HG03460 (cell line): ENCODE results near the gene INO80C.
A peak's percentile ranks its signal among the peaks of the same experiment; 100 is the strongest.

Experiments used
- ATAC-seq: cut with Tn5 transposase; IDR thresholded peaks from one replicate; pipeline ENCODE4 v1.9.1; 2021; ENCODE audit not compliant: unreplicated experiment

Gene INO80C

DNA sequence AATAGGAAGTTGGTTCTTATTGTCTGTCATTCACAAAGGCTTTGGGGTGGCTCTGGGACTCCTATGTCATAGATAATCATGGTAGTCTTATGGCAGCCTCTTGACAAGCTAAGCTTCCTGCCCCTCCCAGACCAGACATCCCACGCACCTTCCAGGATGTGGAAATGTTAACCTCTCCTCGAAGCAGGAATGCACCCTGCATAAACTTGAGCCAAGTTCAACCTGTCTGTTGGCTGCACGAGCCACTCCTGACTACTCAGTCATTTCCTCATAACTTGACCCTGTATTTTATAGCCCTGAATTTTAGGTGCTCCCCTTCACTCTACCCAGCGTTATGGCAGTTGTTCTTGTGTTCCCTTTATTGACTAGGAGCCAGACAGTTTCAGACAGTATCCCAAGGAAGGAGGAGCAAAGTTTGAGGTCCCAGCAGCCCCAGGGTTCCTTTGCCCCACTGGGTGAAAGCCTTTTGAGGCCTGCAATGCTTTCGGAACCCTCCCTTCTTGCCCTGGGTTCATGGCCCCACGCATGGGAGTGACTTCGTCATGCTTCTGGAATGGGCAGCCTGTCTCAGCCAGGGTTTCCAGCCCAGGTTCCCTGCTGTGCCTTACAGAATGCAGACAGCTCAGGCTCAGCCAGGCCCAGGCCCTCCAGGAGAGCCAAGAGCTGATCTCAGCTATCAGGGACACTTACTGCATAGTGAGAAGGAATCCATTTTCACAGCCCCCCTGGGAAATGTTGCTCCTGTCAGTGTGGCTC lies 15.6 kb upstream of the INO80C start:
- no peak for ATAC-seq

DNA sequence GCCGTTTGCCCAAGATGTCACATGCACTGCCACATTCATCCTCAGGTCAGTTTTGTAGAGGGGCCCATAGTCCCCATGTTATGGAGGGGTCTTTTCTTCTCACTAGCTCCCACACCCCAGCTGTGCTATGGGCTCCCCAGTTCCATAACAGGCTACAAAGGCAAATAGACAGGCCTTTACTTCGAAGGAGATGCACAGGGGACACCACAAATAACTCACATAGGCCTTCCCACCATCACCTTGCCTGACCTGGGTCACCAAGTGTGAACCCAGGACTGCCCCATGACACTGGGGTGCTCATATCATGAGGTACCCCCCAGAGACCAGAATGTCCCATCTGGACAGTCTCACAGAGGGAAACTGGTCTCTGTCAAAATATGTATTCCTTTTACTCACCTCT lies 15.0 kb upstream of the INO80C start:
- ATAC-seq = no peak

DNA sequence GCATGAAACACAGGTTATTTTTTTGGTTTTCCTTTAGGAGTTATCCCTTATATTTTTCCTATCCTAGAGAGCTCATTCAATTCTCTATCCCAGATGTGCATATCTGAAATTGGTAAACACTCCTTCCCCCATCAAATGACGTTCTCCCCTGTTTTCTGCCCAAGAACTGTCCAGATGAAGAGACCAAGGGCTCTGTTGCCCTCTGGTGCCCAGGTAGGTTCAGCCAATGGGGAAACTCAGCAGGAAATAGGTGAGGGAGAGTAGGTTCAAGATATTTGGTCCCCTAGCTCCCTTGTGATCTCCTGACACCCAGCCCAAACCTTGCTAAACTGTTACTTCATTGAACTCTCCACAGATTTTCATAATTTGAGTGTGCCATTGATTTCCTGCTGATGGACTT lies 14.1 kb upstream of the INO80C start:
- ATAC-seq = peak; percentile 39

DNA sequence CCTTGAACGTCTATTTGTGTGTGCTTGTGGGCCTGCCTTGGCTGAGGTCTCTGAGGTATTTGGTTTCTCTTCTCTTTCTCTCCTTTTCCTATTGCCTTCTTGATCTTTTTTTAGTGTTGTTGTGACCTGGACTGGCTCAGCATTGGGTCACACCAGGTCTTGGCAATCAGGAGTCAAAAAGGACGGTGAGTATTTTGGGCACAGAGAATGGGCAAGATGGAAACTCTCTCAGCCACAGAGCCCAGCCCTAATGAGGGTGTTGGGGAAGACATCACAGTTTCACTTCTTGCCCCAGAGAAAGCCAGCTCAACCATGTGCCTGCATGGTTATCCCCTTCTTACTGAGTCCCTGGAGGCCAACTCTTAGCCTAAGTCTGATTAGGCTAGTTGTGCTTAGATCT lies 13.7 kb upstream of the INO80C start:
- ATAC-seq = peak; percentile 87

DNA sequence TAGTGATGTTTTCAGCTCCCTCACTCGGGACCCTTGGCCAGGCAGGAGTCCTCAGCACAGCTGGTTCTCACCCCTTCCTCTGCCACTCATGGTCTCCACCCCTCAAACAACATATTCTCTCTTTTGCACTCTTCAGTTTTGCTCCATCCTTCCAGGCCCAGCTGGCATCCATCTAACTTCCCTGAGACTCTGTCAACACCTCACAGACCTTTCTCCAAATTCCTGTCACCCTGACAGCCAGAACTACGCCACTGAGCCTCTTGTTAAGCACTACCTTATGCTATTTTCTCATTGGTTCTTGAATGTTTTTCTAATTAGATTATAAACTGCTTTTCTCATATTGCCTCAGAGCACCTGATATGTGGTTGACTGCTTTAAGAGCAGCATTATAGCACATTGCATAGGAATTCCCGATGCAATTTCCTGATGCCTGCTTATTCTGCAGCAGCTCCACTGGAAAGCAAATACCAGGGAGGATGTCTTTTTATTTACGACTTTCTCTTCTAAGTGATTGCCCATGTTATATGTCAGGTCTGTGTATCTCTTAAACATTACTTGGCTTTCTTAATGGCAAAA lies 12.4 kb upstream of the INO80C start:
- no peak for ATAC-seq

DNA sequence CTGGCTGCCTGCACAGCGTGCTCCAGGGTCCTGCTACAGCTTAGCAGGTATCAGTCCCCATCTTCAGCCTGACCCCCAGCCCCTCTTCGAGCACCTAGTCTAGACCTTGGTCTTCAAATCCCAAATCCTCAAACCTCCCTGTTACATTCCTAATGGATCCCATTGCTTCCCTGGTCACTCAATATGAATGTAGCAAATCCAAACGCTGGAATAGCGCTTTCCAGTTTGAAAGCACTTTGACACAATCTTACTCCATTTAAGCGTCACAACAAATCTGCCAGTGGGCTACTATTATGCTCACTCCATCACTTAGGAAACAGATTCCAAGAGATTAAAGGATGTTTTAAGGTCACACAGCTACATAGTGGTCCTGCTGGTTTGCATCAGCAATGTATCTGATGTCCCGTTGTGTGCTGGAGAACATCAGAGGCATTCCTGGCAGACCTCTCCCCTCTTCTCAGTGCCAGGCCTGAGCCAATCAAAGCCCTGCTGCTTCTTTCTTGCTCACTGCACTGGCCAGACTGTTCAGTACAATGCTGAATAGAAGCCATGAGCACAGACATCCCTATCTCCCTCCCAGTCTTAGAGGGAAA lies 11.1 kb upstream of the INO80C start:
- no peak for ATAC-seq

DNA sequence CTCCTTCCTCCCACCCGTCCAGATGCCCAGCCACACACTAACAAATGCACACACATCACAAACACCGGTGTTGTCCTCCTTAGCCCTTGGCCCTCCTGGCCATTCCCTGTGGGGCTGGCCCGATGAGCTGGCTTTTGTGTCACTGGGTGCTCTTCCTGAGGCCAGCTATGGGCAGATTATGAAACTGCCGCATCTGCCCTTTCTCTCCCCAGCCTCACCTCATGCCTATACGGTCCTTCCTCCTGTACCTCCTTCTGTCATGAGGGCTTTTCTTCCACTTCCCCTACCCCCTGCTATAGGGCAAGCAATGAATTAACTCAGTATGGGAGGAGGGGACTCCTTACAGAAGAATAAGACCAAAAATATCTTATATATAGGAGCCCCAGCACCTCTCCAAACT lies 10.3 kb upstream of the INO80C start:
- ATAC-seq = no peak

DNA sequence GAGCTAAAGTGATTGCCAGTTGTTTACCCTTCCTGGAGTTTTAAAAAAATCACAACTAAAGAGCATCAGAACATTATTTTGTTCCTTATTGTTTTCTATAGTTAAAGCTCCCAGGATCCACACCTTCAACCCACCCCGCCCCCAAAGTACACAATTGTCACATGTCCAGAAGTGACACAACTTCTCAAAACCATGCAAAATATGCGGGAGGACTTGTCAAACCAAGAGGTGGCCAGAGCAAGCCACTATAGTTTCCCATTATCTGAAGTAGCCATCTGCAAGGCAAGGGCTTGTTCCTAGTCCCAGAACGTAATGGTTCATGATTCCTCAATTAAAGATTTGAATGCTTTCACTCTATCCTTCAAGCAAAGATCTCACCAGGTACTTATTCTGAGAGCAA lies 9.9 kb upstream of the INO80C start:
- ATAC-seq = no peak

DNA sequence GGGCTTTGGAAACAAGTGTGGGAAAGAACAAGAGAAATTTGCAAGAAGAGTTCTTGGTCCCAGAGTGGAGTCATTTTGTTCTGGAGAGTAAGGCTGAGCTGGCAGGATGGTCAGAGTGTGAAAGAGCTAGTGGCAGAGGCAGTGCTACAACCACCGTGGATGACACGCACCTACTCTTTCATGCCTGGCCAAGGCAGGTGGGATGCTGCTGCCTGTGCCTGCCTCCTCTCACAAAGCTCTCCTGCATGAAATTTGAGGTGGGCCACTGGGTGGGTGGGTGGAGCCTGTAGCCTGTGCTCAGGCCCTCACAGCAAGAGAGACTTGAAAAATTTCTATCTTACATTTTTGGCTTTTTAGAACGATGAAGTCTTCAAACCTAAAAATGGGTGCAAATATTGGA lies 9.4 kb upstream of the INO80C start:
- ATAC-seq = no peak

DNA sequence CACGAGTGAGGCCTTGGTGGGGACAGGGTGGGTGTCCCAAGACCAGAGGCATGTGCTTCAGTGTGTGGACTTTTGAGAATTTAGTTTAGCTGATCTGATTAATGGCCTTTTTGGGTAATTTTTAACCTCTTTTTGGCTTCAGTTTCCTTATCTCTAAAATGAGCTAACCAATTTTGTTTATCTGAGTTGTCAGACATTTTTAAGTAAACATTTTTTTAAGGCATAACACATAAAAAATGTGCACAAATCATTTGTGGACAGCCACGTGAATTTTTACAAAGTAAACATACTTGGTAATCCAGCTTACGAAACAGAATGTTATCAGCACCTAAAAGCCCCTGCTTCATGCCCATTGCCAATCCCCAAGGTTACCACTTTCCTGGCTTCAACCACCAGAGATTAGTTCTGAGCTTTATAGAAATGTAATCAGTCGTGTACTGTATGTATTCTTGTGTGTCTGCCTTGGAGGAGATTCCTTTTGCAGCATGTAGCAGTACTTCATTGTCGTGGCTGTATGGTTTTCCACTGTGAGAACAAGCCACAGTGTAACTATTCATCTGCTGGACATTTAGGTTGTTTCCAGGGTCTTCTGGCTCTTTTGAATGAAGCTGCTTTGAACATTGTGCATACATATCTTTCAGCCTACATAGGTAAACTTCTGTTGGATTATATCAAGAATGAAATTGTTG lies 8.4 kb upstream of the INO80C start:
- no peak for ATAC-seq

DNA sequence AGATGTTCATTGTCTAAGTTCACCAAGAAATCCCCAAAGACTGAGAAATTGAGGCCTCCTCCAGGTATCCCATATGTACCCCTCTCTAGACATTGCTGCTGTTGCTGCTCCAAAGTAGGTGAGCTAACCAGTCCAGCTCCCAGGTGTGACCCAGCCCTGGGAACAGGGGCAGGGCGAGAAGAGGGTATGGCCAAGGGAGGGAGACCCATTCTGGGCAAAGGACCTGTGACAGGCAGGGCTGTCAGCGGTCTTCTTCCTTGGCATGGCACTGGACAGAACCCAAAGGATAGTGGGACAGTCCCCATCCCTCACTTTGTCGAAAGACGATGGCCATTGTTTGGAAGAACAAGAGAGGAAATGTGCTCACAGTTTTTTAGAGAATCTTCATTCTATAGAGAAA lies 7.2 kb upstream of the INO80C start:
- ATAC-seq = no peak

DNA sequence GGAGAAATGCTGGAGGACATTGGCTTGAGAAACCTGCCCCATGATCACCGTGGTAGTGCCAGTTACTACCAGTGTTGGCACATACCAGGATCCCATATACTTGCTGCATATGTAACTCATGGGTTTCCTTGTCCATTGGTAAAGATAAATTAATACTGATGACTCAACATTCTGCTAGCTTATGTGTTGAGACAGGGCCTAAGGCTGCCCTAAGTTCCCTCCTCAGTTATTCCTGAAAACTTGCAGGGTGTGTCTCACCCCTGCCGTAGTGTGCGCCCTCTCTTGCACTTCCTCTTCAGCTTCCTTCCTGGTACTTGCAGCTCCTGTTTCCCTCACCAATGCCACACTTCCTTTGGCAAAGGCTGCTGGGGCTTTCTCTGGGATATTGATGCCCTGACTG lies 4.3 kb upstream of the INO80C start:
- ATAC-seq = no peak

DNA sequence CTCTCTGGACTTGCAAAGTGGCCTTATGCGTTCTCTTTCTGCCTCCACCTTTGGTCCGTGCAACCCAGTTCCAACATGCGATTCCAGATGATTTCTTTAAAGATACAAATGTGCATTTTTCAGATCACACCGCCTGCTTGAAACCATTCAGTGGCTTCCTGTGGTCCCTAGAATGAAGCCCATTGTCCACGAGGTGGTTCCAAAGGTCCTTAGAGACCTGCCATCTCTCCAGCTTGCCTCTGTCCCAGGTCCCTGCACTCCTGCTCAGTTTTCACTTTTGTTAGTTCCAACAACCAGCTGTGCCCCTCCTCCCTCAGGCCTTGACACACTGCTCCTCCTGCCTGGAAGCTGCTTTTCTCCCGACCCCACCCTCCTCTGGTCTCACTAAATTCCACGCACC lies 3.6 kb upstream of the INO80C start:
- ATAC-seq = no peak

DNA sequence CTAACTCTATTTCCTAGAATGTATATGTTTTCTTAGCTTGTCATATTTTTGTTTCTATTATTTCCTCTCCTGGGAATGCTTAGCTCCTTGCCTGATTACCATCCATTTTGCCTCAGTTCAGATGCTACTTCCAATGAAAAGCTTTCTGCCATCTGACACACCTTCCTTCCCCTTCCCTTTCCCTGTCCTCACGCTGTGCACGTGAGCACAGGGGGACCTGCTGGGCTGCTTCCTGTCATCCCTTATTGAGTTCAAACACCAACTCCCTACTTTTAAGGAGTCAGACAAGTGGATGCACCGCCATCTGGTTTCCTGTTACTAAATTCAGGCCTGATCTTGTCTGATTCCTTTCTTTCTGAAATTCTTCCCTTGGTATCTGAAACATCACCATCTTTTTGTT lies 2.4 kb upstream of the INO80C start:
- no peak for ATAC-seq

DNA sequence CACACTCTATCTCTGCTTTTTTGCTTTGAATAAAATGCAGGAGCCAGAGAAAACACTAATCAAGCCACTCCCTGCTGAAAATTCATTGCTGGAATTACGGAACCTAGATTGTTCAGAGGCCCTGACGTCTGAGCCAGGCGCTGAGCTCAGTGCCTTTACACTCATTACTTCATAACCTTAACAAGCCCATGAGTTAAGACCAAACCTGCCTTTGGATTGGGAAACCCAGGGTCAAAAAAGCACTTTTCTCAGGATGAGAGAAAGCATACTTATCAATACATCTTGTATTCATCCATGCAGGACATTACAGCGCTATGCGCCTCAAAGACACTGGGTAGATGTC lies 762 bp downstream of the INO80C start:
- ATAC-seq = peak; percentile 7

DNA sequence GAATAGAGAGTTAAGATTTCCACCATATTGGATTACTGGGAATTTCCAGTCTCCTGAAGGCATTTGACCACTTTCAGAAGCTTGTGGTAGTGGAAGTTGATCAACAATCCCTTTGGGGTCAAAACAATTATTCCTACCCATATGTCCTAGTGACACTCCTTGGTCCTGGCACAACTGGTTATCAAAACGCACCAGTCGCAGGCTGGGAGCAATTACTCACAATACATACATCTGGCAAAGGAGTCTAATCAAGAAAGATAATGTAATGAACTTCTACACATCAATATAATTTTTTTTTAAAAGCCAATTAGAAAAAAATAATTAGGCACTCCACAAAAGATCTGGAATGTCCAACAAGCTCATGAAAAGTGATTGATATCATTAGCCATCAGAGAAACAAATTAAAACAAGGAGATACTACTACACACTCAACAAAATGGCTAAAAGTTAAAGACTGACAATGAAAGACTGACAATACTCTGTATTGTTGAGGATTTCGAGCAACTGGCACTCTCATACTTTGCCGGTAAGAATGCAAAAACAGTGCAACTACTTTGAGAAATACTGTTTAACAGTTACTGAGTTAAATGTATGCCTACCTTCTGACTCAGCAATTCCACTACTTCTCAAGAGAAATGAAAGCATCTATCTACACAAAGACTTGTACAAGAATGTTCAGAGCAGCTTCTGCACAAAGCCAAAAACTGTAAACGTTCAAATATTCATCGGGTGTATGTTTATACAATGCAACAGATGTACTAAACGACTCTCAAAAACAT lies 2.0 kb downstream of the INO80C start:
- ATAC-seq = no peak

DNA sequence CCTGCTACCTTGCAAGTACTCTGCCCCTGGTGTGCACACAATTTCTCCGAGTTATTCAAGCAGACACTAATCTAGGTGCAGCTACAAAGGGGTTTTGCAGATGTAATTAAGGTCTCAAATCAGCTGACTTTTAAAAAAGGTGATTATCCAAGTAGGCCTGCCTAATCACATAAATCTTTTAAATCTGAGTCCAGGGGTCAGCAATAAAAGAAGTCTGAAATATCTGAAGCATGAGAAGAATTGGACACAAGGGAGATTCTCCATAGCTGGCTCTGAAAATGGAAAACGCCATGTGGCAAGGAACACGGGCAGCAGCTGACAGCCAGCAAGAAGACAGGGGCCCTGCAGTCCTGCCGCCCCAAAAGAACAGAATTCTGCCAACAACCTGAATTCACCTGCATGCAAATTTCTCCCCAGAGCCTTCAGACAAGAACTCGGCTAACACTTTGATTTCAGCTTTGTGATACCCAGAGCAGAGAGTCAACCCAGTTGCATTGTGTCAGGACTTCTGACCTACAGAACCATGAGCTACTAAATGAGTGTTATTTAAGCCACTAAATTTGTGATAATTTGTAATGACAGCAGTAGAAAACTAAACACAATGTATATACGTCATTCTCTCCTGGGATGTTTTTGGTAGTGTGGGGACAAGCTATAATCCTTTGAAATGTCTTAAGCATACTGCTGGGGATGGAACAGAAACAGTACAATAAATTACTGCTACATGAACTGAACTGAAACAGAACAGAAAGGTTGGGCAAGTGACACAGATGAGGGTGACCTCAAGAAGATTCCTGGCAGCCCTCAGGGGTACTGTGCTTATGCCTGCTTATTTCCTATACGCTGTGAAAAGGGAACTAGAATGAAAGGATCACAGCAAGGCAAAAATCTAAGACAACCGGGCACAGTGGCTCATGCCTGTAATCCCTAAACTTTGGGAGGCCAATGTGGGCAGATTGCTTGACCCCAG lies 3.2 kb downstream of the INO80C start:
- ATAC-seq = no peak

DNA sequence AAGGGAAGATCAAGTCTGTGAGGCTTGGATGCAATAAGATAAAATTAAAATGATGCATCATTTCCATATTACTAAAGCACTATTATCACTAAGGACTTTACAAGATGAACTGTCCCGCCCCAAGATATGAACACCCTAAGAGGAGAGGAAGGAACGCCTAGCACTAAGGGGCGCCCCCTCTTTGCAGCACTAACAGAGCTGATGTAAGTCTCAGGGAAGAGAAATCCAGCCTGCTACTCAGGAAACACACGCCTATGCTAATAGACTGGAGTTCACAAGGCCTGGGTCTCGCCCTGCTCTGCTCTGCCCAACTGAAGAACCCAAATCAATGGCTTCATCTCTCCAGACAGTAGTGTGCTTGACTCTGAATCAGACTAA lies 6.1 kb downstream of the INO80C start:
- no peak for ATAC-seq

DNA sequence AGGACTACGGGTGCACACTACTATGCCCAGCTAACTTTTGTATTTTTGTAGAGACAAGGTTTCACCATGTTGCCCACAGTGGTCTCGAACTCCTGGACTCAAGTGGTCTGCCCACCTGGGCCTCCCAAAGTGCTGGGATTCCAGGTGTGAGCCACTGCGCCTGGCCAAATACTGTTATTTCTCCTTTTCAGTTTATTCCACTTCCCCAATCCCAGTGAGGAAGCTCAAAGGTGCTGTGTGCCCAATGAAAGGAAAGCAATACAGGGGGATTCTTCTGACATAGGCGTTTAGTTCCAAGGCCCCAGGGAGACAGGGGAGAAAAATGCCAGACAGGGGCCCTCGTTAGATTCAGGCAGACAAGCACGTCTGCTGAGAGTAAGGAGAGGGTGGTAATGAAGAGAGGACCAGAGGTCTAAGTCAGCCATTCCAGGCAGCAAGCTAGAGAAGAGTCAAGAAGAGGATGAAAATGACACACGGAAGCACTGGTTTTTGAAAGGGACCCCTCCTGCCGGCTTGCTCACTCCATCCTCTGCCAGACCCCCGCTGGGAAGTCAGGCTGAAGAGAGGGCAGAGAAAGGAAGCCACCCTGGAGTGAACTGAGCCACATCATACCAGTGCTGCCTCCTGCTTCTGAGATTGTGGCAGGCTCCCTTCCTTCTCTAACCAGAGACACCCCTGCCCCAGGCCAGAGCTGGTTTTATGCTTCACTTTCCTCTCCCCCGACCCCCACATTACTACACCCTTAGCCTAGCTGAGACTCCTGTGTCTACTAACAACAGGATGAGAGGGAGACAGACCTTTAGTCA lies 6.7 kb downstream of the INO80C start:
- ATAC-seq = no peak
